ENCODE measurements around the gene SDK2.

Gene SDK2

DNA sequence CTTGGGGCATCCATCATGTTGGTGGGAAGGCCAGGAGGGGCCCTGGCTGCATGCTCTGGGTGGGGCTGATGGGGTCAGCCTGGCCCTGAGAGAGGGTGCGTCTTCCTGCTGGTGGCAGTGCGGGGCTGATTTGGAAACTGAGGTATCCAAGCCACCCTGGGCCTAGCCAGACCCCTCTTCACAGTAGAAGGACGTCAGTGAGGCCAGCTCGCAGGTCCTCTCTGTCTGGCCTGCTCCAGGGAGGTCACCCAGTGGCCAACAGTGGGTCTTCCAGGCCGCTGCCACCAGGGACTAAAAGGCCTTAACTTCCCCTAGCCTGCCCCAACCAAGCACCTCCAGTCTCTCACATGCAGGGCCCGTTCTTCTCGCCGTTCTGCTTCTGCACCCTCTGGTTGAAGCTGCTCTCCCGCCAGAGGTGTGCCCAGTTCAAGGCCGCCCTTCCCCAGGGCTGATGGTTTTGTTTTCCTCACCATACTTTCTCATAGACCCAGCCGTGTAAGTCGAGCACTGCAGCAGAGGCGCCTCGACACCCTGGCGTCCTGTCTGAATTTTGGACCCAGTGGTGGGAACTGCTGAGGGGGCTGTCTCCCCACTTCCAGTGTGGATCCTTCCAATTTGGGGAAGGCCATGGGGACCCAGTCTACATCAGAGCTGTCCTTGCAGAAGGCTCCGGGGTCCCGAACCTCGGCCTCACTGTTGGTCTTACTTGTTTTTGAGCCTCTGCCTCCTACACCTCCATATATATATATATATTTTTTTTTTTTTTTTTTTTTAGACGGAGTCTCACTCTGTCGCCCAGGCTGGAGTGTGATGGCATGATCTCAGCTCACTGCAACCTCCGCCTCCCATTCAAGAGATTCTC, 289.6 kb downstream of the SDK2 start:
- DNase-seq = no peak

DNA sequence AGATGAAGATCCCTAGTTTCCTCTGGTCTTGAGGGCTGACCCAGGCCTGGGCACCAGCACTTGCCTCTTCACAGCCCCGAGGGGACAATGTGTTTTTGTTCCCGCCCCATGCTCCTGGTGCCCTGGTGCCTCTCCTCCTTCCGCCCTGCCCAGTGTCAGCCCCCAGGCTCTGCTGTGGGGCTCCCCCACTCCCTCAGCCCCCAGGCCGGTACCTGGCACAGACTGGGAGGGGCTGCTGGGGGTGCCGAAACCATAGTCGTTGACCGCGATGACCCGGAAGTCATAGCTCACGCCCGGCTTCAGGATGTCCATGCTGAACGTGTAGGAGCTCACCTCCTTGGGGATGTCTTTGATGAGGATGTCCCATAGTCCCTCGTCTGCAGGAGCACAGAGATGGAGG, 292.0 kb downstream of the SDK2 start:
- DNase-seq = no peak

DNA sequence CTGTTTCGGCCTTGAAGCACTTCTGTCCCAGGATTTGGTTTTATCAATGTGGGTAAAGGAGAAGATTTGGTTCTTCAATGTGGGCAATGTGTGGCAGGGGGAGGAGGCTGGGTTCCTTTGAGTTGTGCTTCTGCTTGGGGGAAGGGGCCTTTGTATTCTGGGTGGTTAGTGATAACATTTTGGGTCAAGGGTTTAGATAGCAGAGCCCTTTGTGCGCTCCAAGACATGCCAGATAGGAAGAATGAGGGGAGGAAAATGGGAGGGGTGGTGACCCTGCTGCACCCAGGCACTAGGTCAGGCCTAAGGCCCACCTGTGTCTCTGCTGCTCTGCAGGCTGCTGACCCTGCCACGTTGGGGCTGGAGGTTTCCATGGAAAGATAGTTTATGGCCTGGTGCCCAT, 292.5 kb downstream of the SDK2 start:
- no peak for DNase-seq

DNA sequence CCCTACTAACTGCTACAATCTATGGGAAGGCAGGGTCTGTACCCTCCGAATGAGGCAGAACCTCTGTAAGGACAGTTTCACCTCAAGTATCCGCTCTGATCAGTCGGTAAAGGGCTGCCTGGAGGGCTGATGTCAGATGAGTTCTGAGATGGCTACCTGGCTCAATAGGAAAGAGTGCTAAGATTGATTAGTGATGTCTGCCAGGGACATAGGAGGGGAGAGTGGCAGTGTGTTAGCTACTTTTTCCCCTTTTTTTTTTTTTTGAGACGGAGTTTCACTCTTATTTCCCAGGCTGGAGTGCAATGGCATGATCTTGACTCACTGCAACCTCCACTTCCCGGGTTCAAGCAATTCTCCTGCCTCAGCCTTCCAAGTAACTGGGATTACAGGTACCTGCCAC, 293.4 kb downstream of the SDK2 start:
- no peak for DNase-seq

DNA sequence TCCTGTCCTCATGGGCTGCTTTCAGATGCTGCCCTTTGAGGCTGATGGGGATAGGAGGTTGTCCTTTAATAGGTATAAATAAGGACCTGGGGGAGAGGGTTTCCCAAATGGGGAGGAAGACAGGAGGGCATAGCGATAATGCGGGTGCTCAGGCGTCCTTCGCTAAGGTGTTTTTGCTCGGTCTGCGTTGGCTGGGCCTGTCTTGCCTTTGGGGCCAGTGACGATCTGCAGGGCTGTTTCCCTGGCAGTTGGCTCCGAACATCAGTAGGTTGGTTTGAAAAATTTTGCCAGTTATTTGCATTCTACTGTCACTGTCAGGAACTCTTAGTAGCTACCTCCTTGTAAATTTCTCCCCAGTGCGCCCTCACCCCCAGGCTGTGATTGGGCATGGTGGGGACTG, 294.6 kb downstream of the SDK2 start:
- DNase-seq = no peak

DNA sequence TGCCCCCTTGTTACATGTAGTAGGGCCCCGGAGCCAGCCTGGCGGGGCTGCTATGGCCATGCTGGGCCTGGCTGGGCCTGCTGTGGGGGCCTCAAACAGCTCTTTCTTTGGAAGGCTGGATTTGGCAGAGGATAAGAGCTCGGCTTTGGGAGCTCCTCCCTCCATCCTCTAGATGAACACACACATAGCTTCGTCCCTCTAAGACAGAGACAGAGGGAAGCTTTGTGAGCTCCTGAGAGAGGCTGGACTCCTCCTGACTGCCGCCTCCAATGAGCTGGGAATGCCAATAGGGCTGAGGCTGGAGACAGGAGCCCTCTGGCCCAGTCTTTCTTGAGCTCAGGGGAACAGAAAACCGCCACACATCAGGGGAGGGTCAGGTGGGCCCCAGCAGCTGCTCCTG, 295.1 kb downstream of the SDK2 start:
- DNase-seq = no peak

DNA sequence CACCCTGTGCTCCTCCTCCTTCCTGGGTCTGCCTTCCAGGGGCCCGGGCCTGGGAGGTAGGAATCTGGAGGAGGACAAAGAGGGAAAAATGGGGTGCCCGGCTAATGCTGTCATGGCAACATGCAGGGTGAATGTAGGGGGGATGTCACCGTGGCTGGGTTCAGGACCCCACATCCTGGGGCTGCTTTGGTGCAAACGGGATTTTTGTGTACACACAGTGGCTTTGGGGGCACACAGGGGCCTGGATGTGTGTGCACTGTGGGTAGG, 295.5 kb downstream of the SDK2 start:
- DNase-seq = no peak

DNA sequence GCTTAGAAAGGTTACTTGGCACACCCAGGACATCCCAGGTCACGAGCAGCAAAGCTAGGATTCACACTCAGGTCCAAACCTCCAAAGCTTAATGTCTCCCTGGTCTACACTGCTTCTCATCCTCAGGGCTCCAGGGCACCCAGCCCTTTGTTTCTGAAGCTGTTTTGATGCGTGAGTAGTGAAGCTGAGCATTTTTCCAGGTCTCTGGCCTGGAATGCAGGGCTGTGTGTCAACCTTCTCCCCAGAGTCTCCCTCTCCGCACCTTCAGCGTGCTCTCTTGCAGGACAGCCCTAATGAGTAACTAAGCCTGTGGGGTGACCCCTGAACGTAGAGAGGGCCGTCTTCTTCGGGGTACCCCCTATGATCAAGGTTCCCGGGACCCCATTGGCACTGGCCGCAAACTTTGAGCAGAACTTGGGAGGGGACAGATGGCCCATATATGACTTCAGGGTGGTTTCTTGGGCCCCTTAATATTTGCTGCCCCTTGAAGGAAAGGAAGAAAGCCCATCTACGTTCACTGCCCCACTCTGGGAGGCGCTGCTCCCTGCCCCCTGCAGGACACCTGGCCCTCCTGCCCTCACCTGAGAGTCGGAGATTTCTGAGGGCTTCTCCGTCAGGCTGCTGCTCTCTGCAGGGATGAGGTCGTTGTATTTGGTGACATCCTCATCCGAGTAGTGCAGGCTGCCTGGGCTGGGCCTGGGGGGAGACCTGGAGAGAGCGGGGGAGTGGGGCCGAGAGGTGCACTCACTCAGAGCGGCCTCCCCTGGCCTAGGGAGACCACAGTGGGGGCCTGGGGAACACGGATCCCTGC, 296.0 kb downstream of the SDK2 start:
- no peak for DNase-seq

DNA sequence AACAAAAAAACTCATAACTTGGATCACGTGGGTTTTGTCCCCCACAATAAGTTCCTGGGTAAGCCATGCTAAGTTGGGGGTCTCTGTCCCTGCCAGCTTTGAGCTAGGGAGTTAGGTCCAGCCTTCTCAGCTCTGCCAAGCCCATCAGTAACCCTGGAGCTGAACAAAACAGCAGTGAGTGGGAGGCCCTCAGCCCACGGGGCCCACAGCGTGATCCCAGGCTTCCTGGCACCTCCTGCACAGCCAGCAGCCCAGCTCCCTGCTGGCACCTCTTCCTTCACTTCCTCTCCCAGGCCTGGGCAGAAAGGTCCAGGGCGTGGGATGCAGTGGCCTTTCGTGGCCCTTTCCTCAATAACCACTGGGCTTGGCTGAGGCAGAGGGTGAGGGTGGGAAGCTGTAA, 296.9 kb downstream of the SDK2 start:
- no peak for DNase-seq

DNA sequence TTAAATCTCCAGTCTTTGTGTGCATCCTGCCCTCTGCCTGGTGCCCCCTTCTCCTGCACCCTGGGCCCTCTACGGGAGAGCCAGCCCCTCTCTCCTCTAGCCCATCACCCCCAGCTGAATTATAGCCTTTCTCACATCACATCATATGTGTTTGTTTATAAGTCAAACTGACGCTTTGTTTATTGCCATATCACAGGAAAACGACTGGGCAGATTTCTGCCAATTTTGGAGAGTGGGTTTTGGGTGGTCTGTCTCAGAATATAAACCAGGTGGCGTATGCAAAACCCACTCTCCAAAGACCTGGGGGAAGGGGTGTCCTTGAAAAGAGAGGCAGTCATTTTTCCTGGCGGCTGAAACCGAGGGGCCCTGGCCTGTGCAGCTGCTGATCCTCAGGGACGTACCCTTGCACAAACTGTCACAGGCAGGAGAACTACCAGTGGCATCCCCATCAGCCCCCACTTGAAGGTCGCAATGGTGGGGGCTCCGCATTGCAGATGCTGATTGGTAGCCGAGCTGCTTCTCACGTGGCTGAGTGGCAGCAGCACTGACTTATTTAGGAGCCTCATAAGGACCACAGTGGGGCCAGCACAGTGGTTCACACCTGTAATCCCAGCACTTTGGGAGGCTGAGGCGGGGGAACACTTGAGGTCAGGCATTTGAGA, 297.6 kb downstream of the SDK2 start:
- no peak for DNase-seq

DNA sequence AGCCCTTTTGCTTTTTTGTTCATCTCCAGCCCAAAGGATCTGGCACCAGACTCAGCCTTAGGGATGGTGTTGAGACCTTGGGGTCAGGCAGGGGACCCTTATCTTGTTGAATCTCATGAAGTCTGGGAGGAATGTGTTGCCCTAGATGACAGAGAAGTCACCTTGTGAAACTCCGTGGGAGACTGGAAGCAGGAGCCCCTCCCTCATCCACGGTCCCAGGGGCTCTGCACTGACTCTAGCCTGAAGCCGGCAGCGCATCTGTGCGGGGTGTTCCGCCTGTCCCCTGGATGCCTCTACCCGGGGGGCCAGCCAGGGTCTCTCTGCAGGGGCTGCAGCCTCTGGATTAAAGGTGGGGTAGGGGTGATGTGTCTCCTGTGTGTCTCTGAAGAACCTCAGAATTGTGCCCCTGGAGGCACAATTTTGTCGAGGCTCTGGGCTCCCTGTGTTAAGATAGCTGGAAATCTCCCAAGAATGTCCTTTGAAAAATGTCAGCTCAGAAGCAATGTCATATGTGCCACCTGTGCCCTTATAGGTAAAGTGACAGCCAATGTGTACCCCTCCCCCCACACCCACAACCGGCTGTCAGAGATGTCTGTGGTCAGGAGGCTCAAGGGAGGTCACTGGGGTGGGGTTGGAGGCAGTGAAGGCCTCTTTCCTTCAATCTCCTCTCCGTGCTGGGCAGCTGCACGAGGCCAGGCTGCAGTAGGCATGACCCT, 300.3 kb downstream of the SDK2 start:
- no peak for DNase-seq

DNA sequence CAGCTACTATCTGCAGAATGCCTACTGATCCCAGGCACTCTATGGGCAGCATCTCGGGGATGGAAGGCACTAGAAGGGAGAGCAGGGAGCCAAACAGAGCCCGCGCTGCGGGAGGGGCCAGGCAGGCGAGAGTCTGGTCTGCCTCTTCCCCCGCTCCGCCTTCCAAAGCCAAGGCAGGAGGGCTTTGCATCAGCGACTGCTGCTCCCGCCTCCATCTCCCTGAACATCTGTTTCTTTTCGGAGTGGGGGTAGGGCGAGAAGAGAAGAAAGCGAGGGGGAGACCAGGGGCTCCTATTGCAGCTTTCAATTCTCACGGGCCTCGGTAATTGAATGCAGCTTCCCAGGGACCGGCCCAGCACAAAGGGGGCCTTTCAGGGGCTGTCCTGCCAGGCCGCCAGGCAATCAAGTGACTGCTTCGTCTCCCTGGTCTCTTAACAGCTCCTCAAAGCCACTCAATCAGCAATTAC, 301.0 kb downstream of the SDK2 start:
- no peak for DNase-seq

DNA sequence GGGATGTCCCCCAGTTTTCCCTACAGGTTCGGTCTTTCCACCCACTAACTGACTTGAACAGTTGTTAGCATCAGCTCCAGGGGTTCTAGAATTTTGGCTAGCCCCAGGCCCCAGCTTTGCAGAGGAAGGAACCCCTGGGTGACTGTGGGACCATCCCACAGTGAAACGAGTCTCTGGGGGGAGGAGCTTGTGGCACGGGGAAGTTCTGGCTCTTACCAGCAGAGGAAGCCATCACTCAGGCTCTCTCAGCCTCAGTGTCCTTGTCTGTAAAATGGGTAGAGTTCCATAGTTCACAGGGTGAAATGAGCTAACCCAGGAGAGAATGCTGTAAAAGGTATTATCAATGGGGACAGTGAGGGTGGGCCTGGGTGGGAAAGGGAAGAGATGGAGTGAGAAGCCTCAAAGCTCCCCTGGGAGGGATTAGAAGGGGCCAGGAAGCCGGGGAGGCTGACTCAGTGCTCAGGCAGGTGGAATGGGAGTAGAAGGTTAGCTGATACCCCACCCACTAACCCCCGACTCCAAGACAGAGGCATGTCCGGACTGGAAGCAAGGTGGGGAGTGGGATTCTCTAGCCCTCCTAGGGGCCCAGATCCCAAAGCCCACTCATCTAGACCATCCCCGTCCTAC, 301.6 kb downstream of the SDK2 start:
- DNase-seq = no peak

DNA sequence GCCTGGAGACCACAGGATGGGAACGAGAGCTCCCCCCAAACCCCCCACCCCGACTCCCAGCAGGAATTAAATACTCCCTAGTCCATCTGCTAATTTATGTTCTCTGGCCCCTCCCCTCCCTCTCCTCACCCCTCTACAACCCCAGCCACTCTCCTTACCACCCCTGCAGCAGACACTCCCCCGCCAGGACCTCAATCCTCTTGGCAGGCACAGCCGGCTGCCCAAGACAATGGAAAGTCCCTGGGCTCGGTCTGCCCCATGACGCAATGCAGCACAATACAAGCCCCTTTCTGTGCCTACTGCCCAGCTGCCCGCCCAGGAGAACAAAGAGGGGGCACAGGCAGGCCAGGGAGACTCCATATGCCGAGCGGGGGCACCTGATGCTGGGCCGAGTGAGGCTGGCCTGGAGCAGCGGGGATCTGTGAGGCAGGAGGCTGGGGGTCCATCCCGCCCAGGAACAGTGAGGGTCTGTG, 302.2 kb downstream of the SDK2 start:
- DNase-seq = no peak

DNA sequence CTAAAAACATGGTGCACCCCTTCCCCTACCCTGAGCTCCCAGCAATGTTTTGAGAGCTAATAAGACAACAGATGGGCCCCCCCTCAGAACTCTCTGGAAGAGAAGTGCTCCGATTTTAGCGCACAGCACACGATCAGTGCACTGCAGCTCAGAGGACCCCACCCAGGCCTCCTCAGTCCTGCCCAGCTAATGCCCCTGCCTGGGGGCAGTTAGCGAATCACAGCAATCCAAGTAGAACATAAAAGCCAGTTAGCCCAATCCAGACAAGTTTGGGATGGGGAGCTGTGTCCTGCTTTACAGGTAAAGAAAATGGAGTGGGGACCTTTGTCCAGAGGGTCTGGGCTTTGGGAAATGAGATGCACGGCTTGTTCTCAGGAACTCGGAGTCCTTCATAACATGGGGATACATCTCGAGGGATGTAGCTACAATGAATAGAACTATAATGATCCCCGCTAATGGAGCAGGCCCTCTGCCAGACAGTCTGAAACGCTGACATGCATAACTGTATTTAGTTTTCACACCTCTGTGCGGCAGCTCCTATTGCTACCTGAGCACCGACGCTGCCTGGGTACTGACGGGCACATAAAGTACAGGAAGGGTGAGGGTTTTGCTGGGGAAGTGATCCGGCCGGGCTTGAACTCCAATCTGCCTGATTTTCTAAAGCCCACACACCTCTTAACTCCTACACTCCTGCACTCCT, 302.7 kb downstream of the SDK2 start:
- DNase-seq = no peak

DNA sequence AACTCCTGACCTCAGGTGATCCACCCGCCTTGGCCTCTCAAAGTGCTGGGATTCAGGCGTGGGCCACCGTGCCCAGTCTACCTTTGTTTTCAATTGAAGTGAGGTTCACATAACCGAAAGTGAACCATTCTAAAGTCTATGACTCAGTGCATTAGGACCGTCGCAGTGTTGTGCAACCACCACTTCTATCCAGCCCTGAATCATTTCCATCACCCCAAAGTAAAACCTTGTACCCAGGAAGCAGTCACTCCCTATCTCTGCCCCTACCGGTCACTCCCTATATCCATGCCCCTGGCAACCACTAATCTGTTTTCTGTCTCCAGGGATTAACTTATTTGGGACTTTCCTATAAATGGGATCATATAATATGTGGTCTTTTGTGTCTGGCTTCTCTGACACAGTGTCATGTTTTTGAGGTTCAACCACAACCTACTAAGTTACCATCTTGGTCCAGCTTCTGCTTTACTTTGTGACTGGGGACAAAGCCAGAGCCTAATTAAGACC, 304.1 kb downstream of the SDK2 start:
- DNase-seq = no peak

DNA sequence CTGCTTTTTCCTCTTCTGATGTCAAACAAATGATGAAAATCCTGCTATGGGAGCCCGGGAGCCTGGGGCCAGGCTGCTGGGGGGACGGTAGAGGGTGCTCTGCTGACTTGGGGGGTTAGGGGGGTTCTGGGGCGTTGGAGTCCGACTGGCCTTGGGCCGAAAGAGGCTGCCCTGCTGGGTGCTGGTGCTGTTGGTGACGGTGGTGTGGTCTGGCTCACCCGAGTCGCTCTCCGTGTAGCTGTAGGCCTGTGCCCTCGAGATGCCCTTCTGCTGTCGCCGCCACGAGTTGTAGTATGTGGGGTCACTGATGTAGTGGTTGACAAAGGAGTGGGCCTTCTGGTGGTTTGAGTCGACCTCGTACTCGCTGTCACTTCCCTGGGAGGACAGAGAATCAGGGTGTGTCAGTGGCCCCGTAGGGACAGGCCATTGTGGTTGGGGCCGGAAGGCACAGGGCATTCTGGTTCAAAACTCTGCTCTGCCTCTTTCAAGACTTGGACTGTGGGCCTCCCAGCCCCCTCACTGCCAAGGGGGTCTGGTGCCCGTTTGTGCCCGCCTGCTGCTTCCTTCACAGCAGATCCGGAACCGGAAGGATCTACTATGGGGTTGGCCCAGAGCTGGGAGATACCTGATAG, 305.6 kb downstream of the SDK2 start:
- no peak for DNase-seq

DNA sequence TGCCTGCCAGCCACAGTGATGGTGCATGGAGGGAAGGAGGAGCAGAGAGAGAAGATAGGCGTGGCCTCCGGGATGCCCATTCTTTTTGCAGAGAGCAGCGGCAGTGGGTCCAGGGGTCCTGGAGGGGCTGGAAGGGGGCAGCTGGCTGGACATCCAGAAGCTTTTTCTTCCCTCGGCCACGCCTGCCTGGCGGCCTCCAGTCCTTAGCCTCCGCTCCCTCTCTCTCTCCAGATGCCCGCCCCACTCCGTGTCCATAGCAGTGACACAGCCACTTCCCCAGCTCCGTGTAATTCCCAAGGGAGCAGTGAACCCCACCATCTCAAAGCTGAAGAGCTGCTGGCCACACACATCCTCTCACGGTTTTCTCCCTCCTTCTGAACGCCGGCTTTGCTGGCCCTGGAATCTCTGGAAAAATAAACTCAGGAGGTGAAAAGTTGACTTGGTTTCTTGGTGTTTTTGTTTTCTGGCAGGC, 306.2 kb downstream of the SDK2 start:
- no peak for DNase-seq

DNA sequence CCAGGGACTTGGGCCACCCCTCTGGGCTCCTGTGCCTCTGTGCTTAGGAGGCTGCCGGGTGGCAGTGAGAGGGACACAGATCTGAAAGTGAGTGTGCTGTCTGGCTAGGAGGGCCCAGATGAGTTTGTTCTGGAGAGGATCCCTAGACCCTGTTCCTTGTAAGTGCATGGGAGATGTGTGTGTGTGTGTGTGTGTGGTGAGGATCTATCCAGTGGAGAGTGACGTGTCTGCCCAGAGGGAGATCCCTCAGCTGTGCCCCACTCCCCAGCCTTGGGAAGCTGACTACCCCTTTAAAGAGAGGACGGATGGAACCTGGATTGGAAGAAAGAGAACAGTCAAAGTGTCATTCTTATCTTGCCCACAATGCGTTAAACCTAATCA, 306.9 kb downstream of the SDK2 start:
- no peak for DNase-seq

DNA sequence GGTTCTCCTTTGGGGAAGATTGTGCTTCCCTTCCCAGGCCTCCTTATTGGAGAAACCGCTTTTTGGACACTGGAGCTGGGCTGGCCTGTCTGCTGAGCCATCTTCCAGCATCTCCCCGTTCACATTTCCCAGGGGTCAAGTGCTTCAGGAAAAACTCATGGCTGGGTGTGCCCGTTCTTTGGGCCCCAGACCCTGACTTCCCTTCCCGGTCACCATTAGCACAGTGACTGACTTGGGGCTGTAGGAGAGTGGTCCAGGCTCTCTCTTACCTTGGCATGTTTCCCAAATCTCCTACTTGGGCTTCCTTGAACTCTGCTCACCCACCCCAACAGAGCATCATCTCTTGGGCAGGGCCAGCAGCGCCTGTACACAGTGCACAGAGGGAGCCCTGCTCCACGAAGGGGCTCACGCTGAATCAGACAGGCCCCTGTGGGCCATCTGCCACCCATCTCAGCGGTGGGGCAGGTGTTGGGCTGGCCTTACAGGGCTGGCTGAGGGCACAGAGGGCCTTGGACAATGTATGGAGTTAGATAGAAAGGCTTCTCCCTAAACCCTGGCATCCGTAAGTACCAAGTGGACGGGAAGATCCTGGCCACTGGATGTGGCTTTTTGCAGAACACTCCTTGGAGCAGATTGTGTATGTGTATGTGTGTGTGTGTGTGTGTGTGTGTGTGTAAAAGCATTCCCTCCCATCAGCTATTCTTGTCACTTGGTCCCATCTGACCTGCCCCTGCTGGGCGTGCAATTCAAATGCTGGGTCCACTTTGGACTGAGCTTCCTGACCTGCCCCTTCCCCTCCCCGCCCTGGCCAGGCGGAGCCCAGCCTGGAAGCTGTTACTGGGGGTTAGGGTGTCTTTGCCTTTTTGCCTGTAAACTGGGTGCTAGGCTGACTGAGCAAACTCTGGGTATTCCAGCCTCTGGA, 307.6 kb downstream of the SDK2 start:
- no peak for DNase-seq

All from CD4-positive, alpha-beta T cell treated with Interleukin-17A for 4 hours (primary cell).